NT2/D1 (cell line): ENCODE data around the gene ITGB5.

Experiments
- DNase-seq: peaks from one replicate; pipeline ENCODE4 v3.0.0-alpha.2; 2011; ENCODE audit warnings: low read depth, low spot score
- H3K27me3 ChIP-seq: 2 replicates; pipeline ENCODE4 v1.6.0; 2011; ENCODE audit warnings: mild to moderate bottlenecking; ENCODE audit not compliant: insufficient read length, insufficient read depth
- H3K36me3 ChIP-seq: 2 replicates; pipeline ENCODE4 v1.6.1; 2011; ENCODE audit warnings: mild to moderate bottlenecking, low read length, mixed read lengths; ENCODE audit not compliant: insufficient read depth, insufficient read length
- H3K4me1 ChIP-seq: 2 replicates; pipeline ENCODE4 v1.5.1; 2011; ENCODE audit not compliant: insufficient read depth, insufficient read length
- H3K4me3 ChIP-seq: 2 replicates; pipeline ENCODE4 v1.5.1; 2011; ENCODE audit warnings: low read depth; ENCODE audit not compliant: insufficient read length
- H3K9ac ChIP-seq: 2 replicates; pipeline ENCODE4 v1.6.0; 2011; ENCODE audit warnings: low read depth; ENCODE audit not compliant: insufficient read length
- H3K9me3 ChIP-seq: 2 replicates; pipeline ENCODE4 v1.5.1; 2011; ENCODE audit warnings: mild to moderate bottlenecking, low read length; ENCODE audit not compliant: insufficient read depth
- SUZ12 ChIP-seq: IDR thresholded peaks from 2 replicates; pipeline ENCODE4 v1.6.1; 2011; ENCODE audit not compliant: insufficient read length, insufficient read depth; ENCODE audit errors: extremely low read depth
- YY1 ChIP-seq: IDR thresholded peaks from 2 replicates; pipeline ENCODE4 v1.6.1; 2011; ENCODE audit not compliant: insufficient read length, insufficient read depth
- ZNF274 ChIP-seq: IDR thresholded peaks from 2 replicates; pipeline ENCODE4 v1.6.1; 2011; ENCODE audit warnings: mild to moderate bottlenecking, low read depth, low read length

The ITGB5 gene

GRCh38 chr3:124764746-124765145 is 122.4 kb downstream of the ITGB5 start:
- Histone ChIP-seq H3K4me1 (no peaks in the 10 kb centered on the region), H3K4me3 (no peak overlapping the region), H3K9me3 (no peaks in the 10 kb centered on the region), H3K36me3 (peaks cover 76% of the 10 kb centered on the region), H3K9ac (no peak overlapping the region), H3K27me3 (no peaks in the 10 kb centered on the region)
- no peak for DNase-seq
- TF ChIP-seq YY1 = no peak
- no peak for TF ChIP-seq ZNF274
- TF ChIP-seq SUZ12 = no peak

- Histone ChIP-seq H3K4me3 (no peak overlapping the region), H3K9ac (no peak overlapping the region), H3K4me1 (no peaks in the 10 kb centered on the region), H3K27me3 (no peaks in the 10 kb centered on the region), H3K36me3 (peaks cover 66% of the 10 kb centered on the region), H3K9me3 (no peaks in the 10 kb centered on the region)
- TF ChIP-seq YY1 (no peak), SUZ12 (no peak), ZNF274 (no peak)
- no peak for DNase-seq
Measured at GRCh38 chr3:124763644-124764358, 123.4 kb downstream of the ITGB5 start.

GRCh38 chr3:124763206-124763605 is 124.0 kb downstream of the ITGB5 start:
- Histone ChIP-seq H3K36me3 (peaks cover 60% of the 10 kb centered on the region), H3K9ac (no peak overlapping the region), H3K4me3 (no peak overlapping the region), H3K4me1 (no peaks in the 10 kb centered on the region), H3K27me3 (no peaks in the 10 kb centered on the region), H3K9me3 (no peaks in the 10 kb centered on the region)
- no peak for TF ChIP-seq YY1
- TF ChIP-seq ZNF274 = no peak
- no peak for TF ChIP-seq SUZ12
- DNase-seq = no peak

GRCh38 chr3:124762661-124763011 is 124.5 kb downstream of the ITGB5 start:
- H3K9me3 ChIP-seq = no peaks in the 10 kb centered on the region
- no peaks in the 10 kb centered on the region for H3K27me3 ChIP-seq
- no peaks in the 10 kb centered on the region for H3K4me1 ChIP-seq
- peaks cover 55% of the 10 kb centered on the region for H3K36me3 ChIP-seq
- no peak overlapping the region for H3K9ac ChIP-seq
- TF ChIP-seq ZNF274 = no peak
- no peak for TF ChIP-seq YY1
- no peak for TF ChIP-seq SUZ12
- no peak for DNase-seq
- no peak overlapping the region for H3K4me3 ChIP-seq

- Histone ChIP-seq H3K9me3 (no peaks in the 10 kb centered on the region), H3K4me1 (no peaks in the 10 kb centered on the region), H3K27me3 (no peaks in the 10 kb centered on the region), H3K9ac (no peak overlapping the region), H3K4me3 (no peak overlapping the region), H3K36me3 (peaks cover 49% of the 10 kb centered on the region)
- TF ChIP-seq ZNF274 (no peak), SUZ12 (no peak), YY1 (no peak)
- DNase-seq = no peak
Measured at GRCh38 chr3:124761935-124762660, 125.1 kb downstream of the ITGB5 start.

- TF ChIP-seq SUZ12 (no peak), YY1 (no peak), ZNF274 (no peak)
- Histone ChIP-seq H3K9ac (no peak overlapping the region), H3K9me3 (no peaks in the 10 kb centered on the region), H3K4me1 (no peaks in the 10 kb centered on the region), H3K27me3 (no peaks in the 10 kb centered on the region), H3K4me3 (no peak overlapping the region), H3K36me3 (peaks cover 41% of the 10 kb centered on the region)
- peak; percentile 71 for DNase-seq
Measured at GRCh38 chr3:124761250-124761796, 125.8 kb downstream of the ITGB5 start.

- no peak overlapping the region for H3K4me3 ChIP-seq
- TF ChIP-seq SUZ12 (no peak), ZNF274 (no peak), YY1 (no peak)
- H3K9ac ChIP-seq = no peak overlapping the region
- H3K9me3 ChIP-seq = no peaks in the 10 kb centered on the region
- peaks cover 34% of the 10 kb centered on the region for H3K36me3 ChIP-seq
- no peak for DNase-seq
- H3K4me1 ChIP-seq = no peaks in the 10 kb centered on the region
- no peaks in the 10 kb centered on the region for H3K27me3 ChIP-seq
Measured at GRCh38 chr3:124760601-124761000, 126.6 kb downstream of the ITGB5 start.
